Activated T-helper 1 cell treated with anti-CD3 and anti-CD28 coated beads, Interleukin-12 subunit alpha, Interleukin-12 subunit beta, Interleukin-2, Interleukin-4 antibody, amounts not matched to agents 30 ng/mL and 10 ng/mL and 1 ng/mL, durations not matched to agents 14 hours and 24 hours and 36 hours (primary cell): Measurements from ENCODE around the gene SECISBP2. TPM values are rescaled to one million over a fixed set of nuclear protein-coding genes. Genes with fewer than 3 reads are reported as not detected.
"Not testable (repeated sequence)": the region's sequence is repeated elsewhere in the genome, so short reads cannot be mapped to it uniquely, and the experiment has no call there.

ENCODE experiments used
- DNase-seq: peaks from one replicate; pipeline ENCODE4 v3.0.0; 2021; ENCODE audit warnings: low spot score
- H3K27ac Mint-ChIP-seq: one replicate; pipeline ENCODE4 v1.8.0; 2021; ENCODE audit warnings: mild to moderate bottlenecking, mixed read lengths
- H3K27me3 Mint-ChIP-seq: one replicate; pipeline ENCODE4 v1.8.0; 2022; ENCODE audit warnings: mild to moderate bottlenecking, moderate library complexity, mixed read lengths; ENCODE audit not compliant: insufficient read depth
- H3K36me3 Mint-ChIP-seq: one replicate; pipeline ENCODE4 v1.8.0; 2021; ENCODE audit warnings: low read depth, mixed read lengths
- H3K4me1 Mint-ChIP-seq: one replicate; pipeline ENCODE4 v1.8.0; 2021; ENCODE audit warnings: low read depth, mixed read lengths
- H3K4me3 Mint-ChIP-seq: one replicate; pipeline ENCODE4 v1.8.0; 2021; ENCODE audit warnings: mild to moderate bottlenecking, moderate library complexity, mixed read lengths
- H3K9me3 Mint-ChIP-seq: one replicate; pipeline ENCODE4 v1.8.0; 2021; ENCODE audit warnings: mixed read lengths
- intact Hi-C: fragments of 100-400 bp; cut with micrococcal nuclease; formaldehyde crosslinking; loops from one replicate; pipeline ENCODE4 v1.15.1; 2024
- total RNA-seq: library from RNA; stranded (reverse); gene quantifications from 2 replicates; pipeline ENCODE4 v1.2.3, GENCODE V29; 2022

The SECISBP2 gene
- total RNA-seq, 1 donor from 2014 or later: 49.4 TPM

DNA sequence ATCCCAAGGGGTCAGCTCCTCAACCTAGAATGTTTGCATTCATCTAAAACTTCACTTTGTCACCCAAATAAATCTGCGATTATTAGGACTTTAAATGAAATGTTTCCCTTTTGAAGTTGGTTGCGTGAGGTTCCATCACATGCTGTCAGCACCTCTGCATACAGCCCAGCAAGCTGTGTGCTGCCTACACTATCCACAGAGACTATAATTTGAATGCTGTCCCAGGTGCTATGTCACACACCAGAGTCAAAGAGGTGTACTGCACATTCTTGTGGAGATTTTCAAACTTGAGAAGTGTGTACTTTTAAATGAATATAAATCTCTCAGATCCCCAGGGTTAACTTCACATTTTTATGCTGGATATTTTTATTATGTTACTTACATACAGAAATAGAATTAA, 26.6 kb upstream of the SECISBP2 start:
- peaks cover 11% of the 10 kb centered on the region for H3K9me3 Mint-ChIP-seq
- no peak overlapping the region for H3K27ac Mint-ChIP-seq
- intact Hi-C loops: no loop called here
- H3K4me1 Mint-ChIP-seq: no peaks in the 10 kb centered on the region
- H3K27me3 Mint-ChIP-seq: peaks cover 14% of the 10 kb centered on the region
- H3K36me3 Mint-ChIP-seq: no peaks in the 10 kb centered on the region
- H3K4me3 Mint-ChIP-seq: no peak overlapping the region
- no peak for DNase-seq

- Mint-ChIP-seq H3K27ac (no peak overlapping the region), H3K4me3 (no peak overlapping the region), H3K27me3 (peaks cover 14% of the 10 kb centered on the region), H3K4me1 (no peaks in the 10 kb centered on the region), H3K36me3 (no peaks in the 10 kb centered on the region), H3K9me3 (peaks cover 11% of the 10 kb centered on the region)
- intact Hi-C loops: no loop called here
- DNase-seq: no peak
Observed at GRCh38 chr9:89293014-89293413, 25.3 kb upstream of the SECISBP2 start.

DNA sequence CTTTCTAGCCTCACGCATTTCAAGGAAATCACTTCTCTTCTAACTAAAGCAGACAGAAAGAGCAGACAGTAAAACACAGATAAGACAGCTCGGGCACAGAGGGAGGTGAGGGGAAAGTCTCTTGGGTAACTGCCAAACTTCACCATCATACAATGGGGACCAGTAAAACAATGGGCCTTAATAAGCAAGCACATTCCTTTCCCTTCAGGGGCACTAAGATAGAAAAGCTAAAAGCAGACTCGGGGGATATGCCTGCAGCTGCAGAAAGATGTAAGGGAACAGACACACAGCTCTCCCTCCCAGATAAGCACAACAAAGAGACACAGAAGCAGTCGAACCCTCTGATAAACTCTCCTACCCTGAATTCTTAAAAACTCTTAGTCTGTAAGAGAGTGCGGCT, 22.9 kb upstream of the SECISBP2 start:
- H3K4me1 Mint-ChIP-seq: no peaks in the 10 kb centered on the region
- peaks cover 14% of the 10 kb centered on the region for H3K27me3 Mint-ChIP-seq
- no peak overlapping the region for H3K27ac Mint-ChIP-seq
- DNase-seq: no peak
- no peak overlapping the region for H3K4me3 Mint-ChIP-seq
- peaks cover 11% of the 10 kb centered on the region for H3K9me3 Mint-ChIP-seq
- intact Hi-C loops: no loop called here
- H3K36me3 Mint-ChIP-seq: no peaks in the 10 kb centered on the region

GRCh38 chr9:89301996-89302395, 16.3 kb upstream of the SECISBP2 start:
- H3K4me1 Mint-ChIP-seq, H3K27me3 Mint-ChIP-seq, H3K27ac Mint-ChIP-seq, H3K4me3 Mint-ChIP-seq, H3K9me3 Mint-ChIP-seq, DNase-seq, H3K36me3 Mint-ChIP-seq, intact Hi-C loops: not testable (repeated sequence)

GRCh38 chr9:89304020-89304833, 14.1 kb upstream of the SECISBP2 start:
- Mint-ChIP-seq H3K27me3 (no peaks in the 10 kb centered on the region), H3K4me1 (no peaks in the 10 kb centered on the region), H3K4me3 (no peak overlapping the region), H3K36me3 (peaks cover 2% of the 10 kb centered on the region), H3K27ac (no peak overlapping the region), H3K9me3 (no peaks in the 10 kb centered on the region)
- intact Hi-C loops: no loop called here
- DNase-seq: no peak

GRCh38 chr9:89304834-89305188, 13.5 kb upstream of the SECISBP2 start:
- intact Hi-C loops: no loop called here

DNA sequence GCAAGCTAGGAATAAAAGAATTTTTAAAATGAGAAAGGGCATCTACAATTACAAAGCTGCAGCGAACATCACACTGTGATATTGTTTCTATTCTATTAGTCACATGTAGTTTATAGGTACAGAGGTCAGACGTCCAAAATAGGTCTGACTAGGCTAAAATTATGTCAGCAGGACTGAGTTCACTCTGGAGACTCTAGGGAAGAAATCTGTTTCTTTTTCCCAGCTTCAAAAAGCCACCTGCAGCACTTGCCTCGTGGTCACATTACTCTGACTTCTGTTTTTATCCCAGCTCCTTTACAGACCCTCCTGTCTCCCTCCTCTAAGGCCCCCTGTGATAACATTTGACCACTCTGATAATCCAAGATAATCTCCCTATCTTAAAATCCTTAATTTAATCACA, 12.4 kb upstream of the SECISBP2 start:
- Mint-ChIP-seq H3K36me3 (peaks cover 4% of the 10 kb centered on the region), H3K9me3 (no peaks in the 10 kb centered on the region), H3K27ac (no peak overlapping the region), H3K27me3 (peaks cover 2% of the 10 kb centered on the region), H3K4me1 (no peaks in the 10 kb centered on the region), H3K4me3 (no peak overlapping the region)
- intact Hi-C loops: no loop called here
- no peak for DNase-seq

More at GRCh38 chr9:89304834-89305188, 13.5 kb upstream of the SECISBP2 start:
- no peak for DNase-seq
- Mint-ChIP-seq H3K27ac (no peak overlapping the region), H3K4me1 (no peaks in the 10 kb centered on the region), H3K9me3 (no peaks in the 10 kb centered on the region), H3K4me3 (no peak overlapping the region), H3K36me3 (peaks cover 2% of the 10 kb centered on the region), H3K27me3 (no peaks in the 10 kb centered on the region)

DNA sequence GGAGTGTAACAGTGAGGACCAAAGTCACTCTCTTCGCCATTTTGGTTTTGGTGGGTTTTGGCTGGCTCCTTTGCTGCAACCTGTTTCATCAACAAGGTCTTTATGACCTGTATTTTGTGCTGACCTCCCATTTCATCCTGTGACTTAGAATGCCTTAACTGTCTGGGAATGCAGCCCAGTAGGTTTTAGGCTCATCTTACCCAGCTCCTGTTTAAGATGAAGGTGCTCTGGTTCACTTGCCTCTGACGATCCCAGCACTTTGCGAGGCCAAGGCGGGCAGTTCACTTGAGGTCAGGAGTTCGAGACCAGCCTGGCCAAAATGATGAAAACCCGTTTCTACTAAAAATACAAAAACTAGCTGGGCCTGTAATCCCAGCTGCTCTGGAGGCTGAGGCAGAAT, 9.1 kb upstream of the SECISBP2 start:
- H3K27me3 Mint-ChIP-seq: peaks cover 2% of the 10 kb centered on the region
- peak overlapping the region; percentile 92 for H3K4me3 Mint-ChIP-seq
- H3K9me3 Mint-ChIP-seq: no peaks in the 10 kb centered on the region
- H3K36me3 Mint-ChIP-seq: peaks cover 19% of the 10 kb centered on the region
- DNase-seq: no peak
- peaks cover 19% of the 10 kb centered on the region for H3K4me1 Mint-ChIP-seq
- peak overlapping the region; percentile 54 for H3K27ac Mint-ChIP-seq
- intact Hi-C loops: no loop called here

DNA sequence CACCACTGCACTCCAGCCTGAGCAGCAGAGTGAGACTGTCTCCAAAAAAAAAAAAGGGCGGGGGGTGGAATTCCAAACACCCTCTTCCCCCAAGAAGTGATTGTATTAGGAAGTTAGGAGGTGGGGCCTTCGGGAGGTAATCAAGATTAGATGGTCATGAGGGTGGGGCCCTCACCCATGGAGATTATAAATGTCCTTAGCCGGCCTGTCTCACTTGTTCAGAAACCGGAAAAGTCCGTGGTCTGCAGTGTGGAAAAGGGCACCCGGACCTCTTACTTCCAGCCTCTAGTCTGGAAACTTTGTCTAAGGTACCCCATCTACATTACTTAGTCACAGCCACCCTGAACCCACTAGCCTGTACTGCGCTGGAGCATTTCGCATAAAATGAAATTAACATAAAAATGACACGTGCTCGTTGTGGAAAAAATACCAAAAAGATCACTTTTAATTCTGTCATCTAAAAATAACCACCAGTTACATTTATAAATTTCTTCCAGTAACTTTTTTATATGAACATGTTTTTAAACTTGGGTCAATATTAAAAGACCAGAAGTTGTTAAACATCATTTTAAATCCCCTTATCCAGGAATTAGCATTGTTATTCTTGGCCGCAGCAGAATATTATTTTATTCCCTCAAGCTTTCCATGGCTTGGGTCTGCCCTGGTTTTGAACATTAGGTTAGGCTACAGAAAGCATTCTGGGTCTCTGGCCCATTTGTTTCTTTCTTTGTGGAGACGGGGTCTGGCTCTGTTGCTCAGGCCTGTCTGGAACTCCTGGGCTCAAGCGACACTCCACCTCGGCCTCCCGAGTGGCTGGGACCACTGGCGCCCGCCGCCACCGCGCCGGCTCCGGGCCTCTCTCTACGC, 8.5 kb upstream of the SECISBP2 start:
- DNase-seq: no peak
- Mint-ChIP-seq H3K4me3 (peak overlapping the region; percentile 92), H3K27ac (peak overlapping the region; percentile 89), H3K4me1 (peaks cover 26% of the 10 kb centered on the region), H3K36me3 (peaks cover 25% of the 10 kb centered on the region), H3K27me3 (peaks cover 2% of the 10 kb centered on the region), H3K9me3 (no peaks in the 10 kb centered on the region)
- intact Hi-C loops: loop anchor here (1.0 to 10.0 kb wide), 6 partner anchors 8 to 1005 kb away; partner anchors contain the start of genes GADD45G, SECISBP2 and SPIN1

- H3K36me3 Mint-ChIP-seq: peaks cover 32% of the 10 kb centered on the region
Observed at GRCh38 chr9:89310475-89311345, 7.6 kb upstream of the SECISBP2 start, which contains the start of gene CKS2. Gene CKS2, plus strand, starts transcription at chr9:89311195. Its CDS starts 98 bp downstream, at chr9:89311293.

GRCh38 chr9:89311346-89312221, 6.7 kb upstream of the SECISBP2 start:
- peak; percentile 31 for DNase-seq
- intact Hi-C loops: loop anchor here (2.0 to 10.0 kb wide), 5 partner anchors 293 to 1007 kb away; partner anchors contain the start of genes GADD45G and SPIN1
- Mint-ChIP-seq H3K4me1 (peaks cover 34% of the 10 kb centered on the region), H3K9me3 (no peaks in the 10 kb centered on the region), H3K36me3 (peaks cover 38% of the 10 kb centered on the region), H3K27ac (peak overlapping the region; percentile 98), H3K4me3 (peak overlapping the region; percentile 92), H3K27me3 (peaks cover 2% of the 10 kb centered on the region)

More at GRCh38 chr9:89310475-89311345, 7.6 kb upstream of the SECISBP2 start, which contains the start of gene CKS2:
- intact Hi-C loops: loop anchor here (1.0 to 10.0 kb wide), 6 partner anchors 8 to 1006 kb away; partner anchors contain the start of genes GADD45G, SECISBP2 and SPIN1
- Mint-ChIP-seq H3K27ac (peak within 1 kb of the TSS; percentile 98), H3K9me3 (no peaks in the 10 kb centered on the region), H3K27me3 (peaks cover 2% of the 10 kb centered on the region), H3K4me1 (peaks cover 31% of the 10 kb centered on the region), H3K4me3 (peak within 1 kb of the TSS; percentile 92)
- peak; percentile 100 for DNase-seq
